IMR-90 (cell line): ENCODE measurements around the gene SLC22A6. TPM values are rescaled to one million over a fixed set of nuclear protein-coding genes. Genes with fewer than 3 reads are reported as not detected.

ENCODE experiments used
- ATAC-seq: fragments of 200-7000 bp; cut with Tn5 transposase; 2 replicates; pipeline ENCODE4 v1.9.1; 2020; ENCODE audit warnings: low read depth, mild to moderate bottlenecking, moderate library complexity
- BruUV-seq: library from RNA; stranded (reverse); fragments of 400-500 nt; replicated peaks from 2 replicates; lab custom pipeline; 2021; lab: Mats Ljungman, UMichigan
- CTCF ChIA-PET: fragments of 300-600 bp; formaldehyde crosslinking; extraction: SDS; loops from one replicate; lab custom pipeline; 2021; ENCODE audit warnings: antibody characterized with exemption; lab: Yijun Ruan, JAX
- POLR2A ChIA-PET: fragments of 300-600 bp; sonication (Branson Sonifier 250); formaldehyde crosslinking; loops from one replicate; lab custom pipeline; 2022; ENCODE audit warnings: antibody characterized with exemption; ENCODE audit not compliant: unreplicated experiment; lab: Charles Lee
- DNase-seq: peaks from one replicate; pipeline ENCODE4 v3.0.0; 2013
- H2AFZ ChIP-seq: replicated peaks from 2 replicates; pipeline ENCODE3; 2013; ENCODE audit warnings: low read length, mild to moderate bottlenecking; ENCODE audit not compliant: poor library complexity
- H2AK5ac ChIP-seq: 2 replicates; pipeline ENCODE4 v1.6.1; 2013; ENCODE audit warnings: low read depth, low read length, inconsistent platforms
- H2AK9ac ChIP-seq: replicated peaks from 2 replicates; pipeline ENCODE3; 2013; ENCODE audit warnings: mild to moderate bottlenecking, low read depth, low read length, moderate library complexity; ENCODE audit not compliant: poor library complexity
- H2BK120ac ChIP-seq: 2 replicates; pipeline ENCODE4 v1.6.1; 2013; ENCODE audit warnings: low read depth, low read length, inconsistent platforms
- H2BK15ac ChIP-seq: 3 replicates; pipeline ENCODE4 v1.6.1; 2013; ENCODE audit warnings: low read depth, low read length, inconsistent platforms
- H2BK20ac ChIP-seq: 2 replicates; pipeline ENCODE4 v1.6.1; 2013; ENCODE audit warnings: low read depth, mild to moderate bottlenecking, inconsistent platforms, low read length, moderate library complexity
- H2BK5ac ChIP-seq: 2 replicates; pipeline ENCODE4 v1.6.1; 2013; ENCODE audit warnings: mild to moderate bottlenecking, low read depth, low read length, inconsistent platforms; ENCODE audit not compliant: poor library complexity, severe bottlenecking
- H3K14ac ChIP-seq: replicated peaks from 2 replicates; pipeline ENCODE4 v1.6.1; 2013; ENCODE audit warnings: low read depth, low read length, inconsistent platforms
- H3K18ac ChIP-seq: 2 replicates; pipeline ENCODE4 v1.6.1; 2013; ENCODE audit warnings: low read depth, low read length, control low read depth
- H3K23ac ChIP-seq: 2 replicates; pipeline ENCODE4 v1.6.1; 2013; ENCODE audit warnings: low read depth, low read length, inconsistent platforms
- H3K27ac ChIP-seq: 2 replicates; pipeline ENCODE4 v1.5.1; 2013; ENCODE audit warnings: mild to moderate bottlenecking, control low read depth, low read length; ENCODE audit not compliant: insufficient read depth
- H3K27me3 ChIP-seq: 2 replicates; pipeline ENCODE4 v1.6.1; 2013; ENCODE audit warnings: low read length; ENCODE audit not compliant: control insufficient read depth, insufficient read depth
- H3K36me3 ChIP-seq: 2 replicates; pipeline ENCODE4 v1.6.1; 2013; ENCODE audit warnings: low read length, mixed read lengths; ENCODE audit not compliant: control insufficient read depth, insufficient read depth
- H3K4ac ChIP-seq: 2 replicates; pipeline ENCODE4 v1.6.1; 2013; ENCODE audit warnings: low read depth, low read length, inconsistent platforms
- H3K4me1 ChIP-seq: 2 replicates; pipeline ENCODE4 v1.6.1; 2013; ENCODE audit warnings: low read length, mixed read lengths; ENCODE audit not compliant: control insufficient read depth, insufficient read depth
- H3K4me2 ChIP-seq: 2 replicates; pipeline ENCODE4 v1.6.1; 2013; ENCODE audit warnings: low read depth, mild to moderate bottlenecking, control low read depth, low read length, moderate library complexity
- H3K4me3 ChIP-seq: 2 replicates; pipeline ENCODE4 v1.5.1; 2013; ENCODE audit warnings: low read depth, mild to moderate bottlenecking, control low read depth, low read length, moderate library complexity; ENCODE audit not compliant: insufficient read depth
- H3K56ac ChIP-seq: 2 replicates; pipeline ENCODE4 v1.6.1; 2013; ENCODE audit warnings: low read length, inconsistent platforms; ENCODE audit not compliant: insufficient read depth; ENCODE audit errors: extremely low read depth
- H3K79me1 ChIP-seq, 2 experiments: 2 replicates each; pipeline ENCODE4 v1.6.1; 2013; ENCODE audit warnings: low read length in 2 of 2, inconsistent platforms in 1 of 2, low read depth in 1 of 2
- H3K9ac ChIP-seq: 2 replicates; pipeline ENCODE4 v1.6.1; 2013; ENCODE audit warnings: low read depth, low read length, control low read depth
- H3K9me1 ChIP-seq: 2 replicates; pipeline ENCODE4 v1.6.1; 2013; ENCODE audit warnings: low read length, inconsistent platforms; ENCODE audit not compliant: insufficient read depth
- H3K9me3 ChIP-seq: 2 replicates; pipeline ENCODE4 v1.6.1; 2013; ENCODE audit warnings: low read length; ENCODE audit not compliant: control insufficient read depth, insufficient read depth
- H4K20me1 ChIP-seq: 2 replicates; pipeline ENCODE4 v1.6.1; 2013; ENCODE audit warnings: low read length, inconsistent platforms; ENCODE audit not compliant: insufficient read depth
- H4K5ac ChIP-seq: 2 replicates; pipeline ENCODE4 v1.6.1; 2013; ENCODE audit warnings: mild to moderate bottlenecking, low read depth, low read length, control low read depth
- H4K8ac ChIP-seq, 2 experiments: 2 replicates each; pipeline ENCODE4 v1.6.1; 2013; ENCODE audit warnings: low read depth in 2 of 2, low read length in 2 of 2, control low read depth in 1 of 2, inconsistent platforms in 1 of 2
- H4K91ac ChIP-seq: 2 replicates; pipeline ENCODE4 v1.6.1; 2013; ENCODE audit warnings: low read depth, low read length, inconsistent platforms; ENCODE audit not compliant: insufficient read depth
- BHLHE40 ChIP-seq: fragments of 150-350 bp; IDR thresholded peaks from 2 replicates; pipeline ENCODE4 v1.6.1; 2016; ENCODE audit warnings: mild to moderate bottlenecking, low read depth, low read length
- MXI1 ChIP-seq: IDR thresholded peaks from 2 replicates; pipeline ENCODE4 v1.6.1; 2012; ENCODE audit warnings: low read depth, mild to moderate bottlenecking, low read length, moderate library complexity, borderline replicate concordance
- RAD21 ChIP-seq: IDR thresholded peaks from 2 replicates; pipeline ENCODE4 v1.6.1; 2012; ENCODE audit warnings: low read length, improper control_type of control experiment
- RFX5 ChIP-seq: IDR thresholded peaks from 2 replicates; pipeline ENCODE4 v1.8.0; 2012; ENCODE audit warnings: low read depth, mild to moderate bottlenecking, low read length, moderate library complexity
- WGBS, 2 experiments: methylation state at CpG; one replicate each; pipeline versions ENCODE4 v1.1.5 to v1.1.7; 2013; ENCODE audit warnings: missing lambda C conversion rate in 2 of 2; ENCODE audit not compliant: insufficient read length in 1 of 2; ENCODE audit errors: extremely low coverage in 2 of 2; 5-methylcytosine and 5-hydroxymethylcytosine counted together
- dilution Hi-C: fragments of 300-500 bp; cut with HindIII; formaldehyde crosslinking; loops from one replicate; pipeline ENCODE4 v1.14.3; 2018; ENCODE audit warnings: low sequenced_read_pairs; ENCODE audit not compliant: unreplicated experiment
- in situ Hi-C: fragments of 300-500 bp; cut with MboI; formaldehyde crosslinking; loops from 3 replicates; pipeline ENCODE4 v1.14.3; 2019; ENCODE audit warnings: low sequenced_read_pairs, inconsistent platforms, mixed read lengths
- intact Hi-C: fragments of 100-400 bp; cut with micrococcal nuclease; formaldehyde crosslinking; loops from 2 replicates; pipeline ENCODE4 v1.10.0; 2022
- polyA plus RNA-seq, 3 experiments: library from polyadenylated mRNA; depleted of rRNA; stranded (reverse); fragments of >200 nt; gene quantifications; 2 replicates each; pipeline ENCODE4 v1.2.3, GENCODE V29; 2012; ENCODE audit warnings: low replicate concordance in 1 of 3
- total RNA-seq: library from RNA; depleted of rRNA; stranded (reverse); fragments of >200 nt; gene quantifications from 2 replicates; pipeline ENCODE4 v1.2.3, GENCODE V29; 2012
- TF ChIP-seq, protein P1 (sequence below): conservative IDR thresholded peaks from 2 replicates; pipeline ENCODE4 v1.5.1; 2012; ENCODE audit warnings: mild to moderate bottlenecking, low read depth, low read length, improper control_type of control experiment

The SLC22A6 gene
- total and polyA plus RNA-seq, 2 of the 4 experiments (the other 2 are of a cell fraction): not detected

DNA sequence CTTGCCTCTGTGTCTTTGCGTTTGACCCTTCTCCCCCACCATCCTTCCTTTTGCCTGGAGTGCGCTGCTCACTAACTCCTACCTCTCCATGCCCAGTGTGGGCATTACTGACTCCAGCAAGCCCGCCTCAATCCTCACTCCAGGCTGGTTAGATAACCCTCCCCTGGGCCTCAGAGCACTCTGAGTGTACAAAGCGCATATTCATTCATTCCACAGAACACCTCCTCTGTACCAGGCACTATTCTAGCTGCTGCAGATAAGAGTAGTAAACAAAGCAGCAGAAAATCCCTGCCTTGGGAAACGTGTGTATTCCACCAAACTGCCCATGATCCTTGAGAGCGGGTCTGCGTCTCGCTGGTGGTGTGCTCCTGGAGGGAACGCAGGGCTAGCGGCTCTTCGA lies 27.7 kb upstream of the SLC22A6 start:
- no peaks in the 10 kb centered on the region for H3K79me1 ChIP-seq
- no peak overlapping the region for H3K14ac ChIP-seq
- BruUV-seq: no TSS peak
- peaks cover 42% of the 10 kb centered on the region for H3K27me3 ChIP-seq
- no peak overlapping the region for H3K27ac ChIP-seq
- no peak for TF ChIP-seq RAD21
- TF ChIP-seq, protein P1, sequence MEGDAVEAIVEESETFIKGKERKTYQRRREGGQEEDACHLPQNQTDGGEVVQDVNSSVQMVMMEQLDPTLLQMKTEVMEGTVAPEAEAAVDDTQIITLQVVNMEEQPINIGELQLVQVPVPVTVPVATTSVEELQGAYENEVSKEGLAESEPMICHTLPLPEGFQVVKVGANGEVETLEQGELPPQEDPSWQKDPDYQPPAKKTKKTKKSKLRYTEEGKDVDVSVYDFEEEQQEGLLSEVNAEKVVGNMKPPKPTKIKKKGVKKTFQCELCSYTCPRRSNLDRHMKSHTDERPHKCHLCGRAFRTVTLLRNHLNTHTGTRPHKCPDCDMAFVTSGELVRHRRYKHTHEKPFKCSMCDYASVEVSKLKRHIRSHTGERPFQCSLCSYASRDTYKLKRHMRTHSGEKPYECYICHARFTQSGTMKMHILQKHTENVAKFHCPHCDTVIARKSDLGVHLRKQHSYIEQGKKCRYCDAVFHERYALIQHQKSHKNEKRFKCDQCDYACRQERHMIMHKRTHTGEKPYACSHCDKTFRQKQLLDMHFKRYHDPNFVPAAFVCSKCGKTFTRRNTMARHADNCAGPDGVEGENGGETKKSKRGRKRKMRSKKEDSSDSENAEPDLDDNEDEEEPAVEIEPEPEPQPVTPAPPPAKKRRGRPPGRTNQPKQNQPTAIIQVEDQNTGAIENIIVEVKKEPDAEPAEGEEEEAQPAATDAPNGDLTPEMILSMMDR: no peak
- no peak for TF ChIP-seq BHLHE40
- no peak for TF ChIP-seq RFX5
- no peak for TF ChIP-seq MXI1
- no peak overlapping the region for H2AK9ac ChIP-seq
- H2BK20ac ChIP-seq: no peak overlapping the region
- intact Hi-C loops (no loop called here), dilution Hi-C loops (no loop called here), in situ Hi-C loops (no loop called here)
- H3K4me2 ChIP-seq: no peak overlapping the region
- no peak overlapping the region for H3K56ac ChIP-seq
- H2AFZ ChIP-seq: no peak overlapping the region
- no peak overlapping the region for H2AK5ac ChIP-seq
- H3K9ac ChIP-seq: no peak overlapping the region
- no peak overlapping the region for H2BK120ac ChIP-seq
- H4K5ac ChIP-seq: no peak overlapping the region
- no peak overlapping the region for H3K4ac ChIP-seq
- H3K4me1 ChIP-seq: no peaks in the 10 kb centered on the region
- DNase-seq (no peak), ATAC-seq (no peak)
- H3K23ac ChIP-seq: no peak overlapping the region
- H3K36me3 ChIP-seq: no peaks in the 10 kb centered on the region
- H3K9me3 ChIP-seq: no peaks in the 10 kb centered on the region
- POLR2A ChIA-PET: no interaction called here
- no peak overlapping the region for H2BK5ac ChIP-seq
- no peak overlapping the region for H4K91ac ChIP-seq
- no peaks in the 10 kb centered on the region for H4K20me1 ChIP-seq
- CTCF ChIA-PET: interaction anchor here (0.9 kb wide), 1 partner anchor 106 kb away, joined by 3 read pairs; no protein-coding TSS in a partner anchor
- H2BK15ac ChIP-seq: no peak overlapping the region
- no peak overlapping the region for H3K18ac ChIP-seq
- no peak overlapping the region for H4K8ac ChIP-seq
- WGBS, 2 experiments: 63% methylated on average over 6 of the region's 11 CpGs; no CpG with 5 or more reads in 1 of the 2 experiments
- H3K4me3 ChIP-seq: no peak overlapping the region
- H3K9me1 ChIP-seq: no peaks in the 10 kb centered on the region
